ENCODE measurements around the gene NFX1.

DNA sequence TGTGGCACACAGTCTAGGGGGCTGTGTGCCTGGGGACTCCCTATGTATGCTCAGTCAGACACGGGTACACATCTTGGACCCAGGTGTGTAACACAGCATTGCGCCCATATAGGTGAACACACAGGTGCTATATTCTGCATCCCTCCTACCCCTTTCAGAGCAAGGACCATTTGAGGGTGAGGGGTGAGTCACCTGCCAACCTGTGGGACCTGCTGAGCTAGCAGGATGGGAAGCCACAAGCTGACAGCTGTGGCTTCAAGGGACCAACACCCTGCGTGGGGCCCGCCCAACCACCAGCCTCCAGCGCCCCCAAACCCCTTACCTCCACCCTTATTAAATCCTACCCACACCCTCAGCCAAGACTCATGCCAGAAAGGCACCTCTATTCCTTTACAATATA is 126.7 kb downstream of the NFX1 start:
- TF ChIP-seq CTCF (IDR thresholded peaks at IDR 0.05; ENCODE audit: insufficient read depth, low read length, poor library complexity, severe bottlenecking) (no peak), EZH2phosphoT487 (conservative IDR thresholded peaks at IDR 0.05; ENCODE audit: low read length) (no peak)

Data from SU-DHL-6 (cell line).